GM18873 (cell line): ENCODE data around the gene DMRTC2.
"Not testable (repeated sequence)": the region's sequence is repeated elsewhere in the genome, so short reads cannot be mapped to it uniquely, and the experiment has no call there.

Experiments
- ATAC-seq: cut with Tn5 transposase; IDR thresholded peaks from one replicate; pipeline ENCODE4 v1.9.1; 2021; ENCODE audit warnings: mild to moderate bottlenecking, moderate library complexity, moderate number of reproducible peaks; ENCODE audit not compliant: unreplicated experiment, low FRiP score

Gene DMRTC2

GRCh38 chr19:41869374-41869955 lies 24.6 kb downstream of the DMRTC2 start:
- ATAC-seq = no peak

GRCh38 chr19:41870401-41870873 lies 25.6 kb downstream of the DMRTC2 start:
- ATAC-seq = no peak

- peak; percentile 43 for ATAC-seq
Observed at GRCh38 chr19:41871573-41872383, 26.9 kb downstream of the DMRTC2 start.

GRCh38 chr19:41872384-41872774 lies 27.5 kb downstream of the DMRTC2 start:
- ATAC-seq = no peak

- no peak for ATAC-seq
Observed at GRCh38 chr19:41872775-41873647, 28.2 kb downstream of the DMRTC2 start.

GRCh38 chr19:41875973-41876372 lies 31.1 kb downstream of the DMRTC2 start:
- ATAC-seq = not testable (repeated sequence)

- peak; percentile 64 for ATAC-seq
Observed at GRCh38 chr19:41876847-41877832, 32.3 kb downstream of the DMRTC2 start, which contains the start of gene CD79A. Gene CD79A (plus strand): TSS chr19:41877279. CDS start chr19:41877305, 26 bp downstream.

GRCh38 chr19:41877916-41878905 lies 33.4 kb downstream of the DMRTC2 start:
- no peak for ATAC-seq

GRCh38 chr19:41879080-41879479 lies 34.2 kb downstream of the DMRTC2 start:
- no peak for ATAC-seq

- ATAC-seq = no peak
Observed at GRCh38 chr19:41879670-41880328, 35.0 kb downstream of the DMRTC2 start.

GRCh38 chr19:41880329-41880708 lies 35.5 kb downstream of the DMRTC2 start:
- no peak for ATAC-seq

- no peak for ATAC-seq
Observed at GRCh38 chr19:41882568-41883462, 38.0 kb downstream of the DMRTC2 start, which contains the start of gene ARHGEF1. Gene ARHGEF1 (plus strand): TSS chr19:41883184. CDS start chr19:41888083, 4,899 bp downstream.

GRCh38 chr19:41883463-41883820 lies 38.6 kb downstream of the DMRTC2 start:
- no peak for ATAC-seq

GRCh38 chr19:41883821-41884733 lies 39.2 kb downstream of the DMRTC2 start:
- peak; percentile 62 for ATAC-seq

GRCh38 chr19:41886761-41887710 lies 42.2 kb downstream of the DMRTC2 start:
- ATAC-seq = no peak
